ENCODE data around the gene CCDC142.

DNA sequence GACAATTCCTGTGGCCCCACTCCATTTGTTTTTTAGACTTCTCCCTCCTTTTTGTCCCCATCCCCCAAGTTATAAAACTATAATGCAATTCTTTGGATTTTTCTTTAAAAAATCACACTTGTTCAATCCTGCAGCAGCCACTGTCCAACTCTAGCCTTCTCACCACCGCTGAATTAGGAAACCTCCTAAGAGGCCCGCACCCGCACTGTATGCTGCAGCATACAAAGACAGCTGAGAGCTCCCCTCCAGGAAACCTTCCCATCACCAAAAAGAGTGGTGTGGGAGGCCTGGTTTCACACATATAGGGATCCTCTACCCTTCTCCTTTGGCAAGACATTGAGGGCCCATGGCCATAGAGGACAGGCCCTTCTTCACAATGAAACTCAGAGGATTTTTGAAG lies 21.8 kb upstream of the CCDC142 start:
- TF ChIP-seq, protein P1, sequence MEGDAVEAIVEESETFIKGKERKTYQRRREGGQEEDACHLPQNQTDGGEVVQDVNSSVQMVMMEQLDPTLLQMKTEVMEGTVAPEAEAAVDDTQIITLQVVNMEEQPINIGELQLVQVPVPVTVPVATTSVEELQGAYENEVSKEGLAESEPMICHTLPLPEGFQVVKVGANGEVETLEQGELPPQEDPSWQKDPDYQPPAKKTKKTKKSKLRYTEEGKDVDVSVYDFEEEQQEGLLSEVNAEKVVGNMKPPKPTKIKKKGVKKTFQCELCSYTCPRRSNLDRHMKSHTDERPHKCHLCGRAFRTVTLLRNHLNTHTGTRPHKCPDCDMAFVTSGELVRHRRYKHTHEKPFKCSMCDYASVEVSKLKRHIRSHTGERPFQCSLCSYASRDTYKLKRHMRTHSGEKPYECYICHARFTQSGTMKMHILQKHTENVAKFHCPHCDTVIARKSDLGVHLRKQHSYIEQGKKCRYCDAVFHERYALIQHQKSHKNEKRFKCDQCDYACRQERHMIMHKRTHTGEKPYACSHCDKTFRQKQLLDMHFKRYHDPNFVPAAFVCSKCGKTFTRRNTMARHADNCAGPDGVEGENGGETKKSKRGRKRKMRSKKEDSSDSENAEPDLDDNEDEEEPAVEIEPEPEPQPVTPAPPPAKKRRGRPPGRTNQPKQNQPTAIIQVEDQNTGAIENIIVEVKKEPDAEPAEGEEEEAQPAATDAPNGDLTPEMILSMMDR (optimal IDR thresholded peaks at IDR 0.05 in 1 of 3, IDR thresholded peaks at IDR 0.05 in 1 of 3, conservative IDR thresholded peaks at IDR 0.05 in 1 of 3; ENCODE audit: extremely low read depth in 1 of 3, insufficient read depth in 2 of 3, low read length in 3 of 3) = no peak
- TF ChIP-seq EZH2 (IDR thresholded peaks at IDR 0.05; ENCODE audit: low read length) = no peak

All from keratinocyte (primary cell).